ENCODE measurements around the gene ZNF292.

DNA sequence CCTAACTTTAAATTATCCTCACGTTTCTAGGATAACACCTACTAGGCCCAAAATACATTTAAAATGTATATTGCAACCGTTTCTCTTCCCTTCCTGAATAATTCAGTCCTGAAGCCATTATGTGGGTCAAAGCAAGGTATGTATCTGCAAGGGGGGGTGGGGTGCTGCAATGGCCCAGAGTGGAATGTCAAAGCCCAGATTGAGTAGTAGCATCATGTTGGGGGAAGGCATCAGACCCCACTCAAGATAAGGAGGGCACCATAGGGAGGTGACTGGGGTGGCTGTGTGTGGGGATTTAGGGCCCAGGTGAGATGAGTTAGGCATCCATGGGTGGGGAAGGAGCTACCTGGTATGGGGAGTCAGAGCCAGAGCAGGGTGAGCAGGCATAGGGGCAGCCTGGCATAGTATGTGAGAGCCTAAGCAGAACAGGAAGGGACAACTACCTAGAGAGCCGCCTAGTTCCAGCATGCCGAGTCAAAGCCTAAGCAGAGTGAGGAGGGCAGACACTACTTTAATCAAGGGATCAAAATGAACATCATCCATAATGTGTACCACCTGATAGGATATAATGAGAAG, 48.2 kb downstream of the ZNF292 start:
- TF ChIP-seq, protein P1, sequence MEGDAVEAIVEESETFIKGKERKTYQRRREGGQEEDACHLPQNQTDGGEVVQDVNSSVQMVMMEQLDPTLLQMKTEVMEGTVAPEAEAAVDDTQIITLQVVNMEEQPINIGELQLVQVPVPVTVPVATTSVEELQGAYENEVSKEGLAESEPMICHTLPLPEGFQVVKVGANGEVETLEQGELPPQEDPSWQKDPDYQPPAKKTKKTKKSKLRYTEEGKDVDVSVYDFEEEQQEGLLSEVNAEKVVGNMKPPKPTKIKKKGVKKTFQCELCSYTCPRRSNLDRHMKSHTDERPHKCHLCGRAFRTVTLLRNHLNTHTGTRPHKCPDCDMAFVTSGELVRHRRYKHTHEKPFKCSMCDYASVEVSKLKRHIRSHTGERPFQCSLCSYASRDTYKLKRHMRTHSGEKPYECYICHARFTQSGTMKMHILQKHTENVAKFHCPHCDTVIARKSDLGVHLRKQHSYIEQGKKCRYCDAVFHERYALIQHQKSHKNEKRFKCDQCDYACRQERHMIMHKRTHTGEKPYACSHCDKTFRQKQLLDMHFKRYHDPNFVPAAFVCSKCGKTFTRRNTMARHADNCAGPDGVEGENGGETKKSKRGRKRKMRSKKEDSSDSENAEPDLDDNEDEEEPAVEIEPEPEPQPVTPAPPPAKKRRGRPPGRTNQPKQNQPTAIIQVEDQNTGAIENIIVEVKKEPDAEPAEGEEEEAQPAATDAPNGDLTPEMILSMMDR (IDR thresholded peaks at IDR 0.05; ENCODE audit: low read depth, low read length): no peak
- TF ChIP-seq EZH2phosphoT487 (IDR thresholded peaks at IDR 0.05; ENCODE audit: low read depth): no peak

Data from OCI-LY3 (cell line).